Liver (tissue), 9 donors: ENCODE measurements around the gene PRG3. TPM values are rescaled to one million over a fixed set of nuclear protein-coding genes. Genes with fewer than 3 reads are reported as not detected.

Experiments used
- DNase-seq: peaks from one replicate; pipeline ENCODE4 v3.0.0-alpha.2; 2017; ENCODE audit warnings: low spot score
- H3K27ac ChIP-seq, 2 donors: one replicate each; pipeline ENCODE4 v1.7.0; 2013; ENCODE audit warnings: inconsistent platforms in 2 of 2, low read length in 2 of 2, control low read depth in 1 of 2, low read depth in 1 of 2, mild to moderate bottlenecking in 1 of 2
- H3K27me3 ChIP-seq, 4 donors: one replicate each; pipeline versions ENCODE4 v1.6.1 to v1.7.0; 2013; ENCODE audit warnings: low read length in 3 of 4, inconsistent platforms in 1 of 4, mild to moderate bottlenecking in 1 of 4, moderate library complexity in 1 of 4; ENCODE audit not compliant: control insufficient read depth in 4 of 4, insufficient read depth in 4 of 4
- H3K36me3 ChIP-seq, 4 donors: one replicate each; pipeline versions ENCODE4 v1.6.1 to v1.7.0; 2013; ENCODE audit warnings: low read length in 3 of 4, mild to moderate bottlenecking in 3 of 4, low read depth in 1 of 4, moderate library complexity in 1 of 4; ENCODE audit not compliant: control insufficient read depth in 4 of 4, insufficient read depth in 3 of 4
- H3K4me1 ChIP-seq, 4 donors: one replicate each; pipeline versions ENCODE4 v1.6.1 to v1.7.0; 2013; ENCODE audit warnings: low read length in 3 of 4, mild to moderate bottlenecking in 3 of 4, moderate library complexity in 1 of 4; ENCODE audit not compliant: control insufficient read depth in 4 of 4, insufficient read depth in 4 of 4
- H3K4me3 ChIP-seq, 3 donors: one replicate each; pipeline versions ENCODE4 v1.6.1 to v1.7.0; 2013; ENCODE audit warnings: low read length in 3 of 3, control low read depth in 1 of 3, low read depth in 1 of 3, mild to moderate bottlenecking in 1 of 3
- H3K9ac ChIP-seq, 2 donors: one replicate each; pipeline ENCODE4 v1.7.0; 2013; ENCODE audit warnings: low read length in 2 of 2, mild to moderate bottlenecking in 2 of 2, moderate library complexity in 2 of 2, control low read depth in 1 of 2, low read depth in 1 of 2
- H3K9me3 ChIP-seq, 4 donors: one replicate each; pipeline versions ENCODE4 v1.6.1 to v1.7.0; 2013; ENCODE audit warnings: low read length in 3 of 4; ENCODE audit not compliant: control insufficient read depth in 4 of 4
- ATF3 ChIP-seq: IDR thresholded peaks from 2 replicates; pipeline ENCODE4 v1.6.1; 2016; ENCODE audit warnings: antibody characterized with exemption
- CTCF ChIP-seq: fragments of 150-350 bp; IDR thresholded peaks from 2 replicates; pipeline ENCODE4 v1.5.1; 2017; ENCODE audit warnings: improper control_type of control experiment, low read depth, low read length; ENCODE audit not compliant: missing input control
- EGR1 ChIP-seq, 2 donors: IDR thresholded peaks; 2 replicates each; pipeline ENCODE4 v1.6.1; 2016 to 2018; ENCODE audit warnings: antibody characterized with exemption in 2 of 2, low read depth in 2 of 2
- FOXA1 ChIP-seq: IDR thresholded peaks from 2 replicates; pipeline ENCODE4 v1.6.1; 2016; ENCODE audit warnings: antibody characterized with exemption
- GABPA ChIP-seq, 2 donors: IDR thresholded peaks in 1 of 2; conservative IDR thresholded peaks in 1 of 2; 2 replicates each; pipeline ENCODE4 v1.6.1; 2016; ENCODE audit warnings: antibody characterized with exemption in 2 of 2, mild to moderate bottlenecking in 1 of 2, moderate library complexity in 1 of 2
- HNF4A ChIP-seq, 2 donors: conservative IDR thresholded peaks; 2 replicates each; pipeline ENCODE4 v1.6.1; 2016; ENCODE audit warnings: antibody characterized with exemption in 2 of 2, mild to moderate bottlenecking in 2 of 2
- HNF4G ChIP-seq: IDR thresholded peaks from 2 replicates; pipeline ENCODE4 v1.6.1; 2016; ENCODE audit warnings: antibody characterized with exemption
- JUND ChIP-seq, 2 donors: IDR thresholded peaks; 2 replicates each; pipeline ENCODE4 v1.6.1; 2016; ENCODE audit warnings: antibody characterized with exemption in 2 of 2
- NR2F2 ChIP-seq: IDR thresholded peaks from 2 replicates; pipeline ENCODE4 v1.6.1; 2016; ENCODE audit warnings: antibody characterized with exemption
- RAD21 ChIP-seq, 2 donors: IDR thresholded peaks; 2 replicates each; pipeline ENCODE4 v1.6.1; 2016; ENCODE audit warnings: antibody characterized with exemption in 2 of 2, mild to moderate bottlenecking in 2 of 2
- RXRA ChIP-seq, 2 donors: IDR thresholded peaks; 2 replicates each; pipeline ENCODE4 v1.6.1; 2017 to 2018; ENCODE audit warnings: antibody characterized with exemption in 2 of 2, mild to moderate bottlenecking in 1 of 2
- SP1 ChIP-seq: IDR thresholded peaks from 2 replicates; pipeline ENCODE4 v1.6.1; 2018; ENCODE audit warnings: antibody characterized with exemption, mild to moderate bottlenecking
- TAF1 ChIP-seq: conservative IDR thresholded peaks from 2 replicates; pipeline ENCODE4 v1.6.1; 2016; ENCODE audit warnings: antibody characterized with exemption, mild to moderate bottlenecking
- YY1 ChIP-seq: IDR thresholded peaks from 2 replicates; pipeline ENCODE4 v1.6.1; 2016; ENCODE audit warnings: antibody characterized with exemption, mild to moderate bottlenecking
- ZBTB33 ChIP-seq: IDR thresholded peaks from 2 replicates; pipeline ENCODE4 v1.6.1; 2016; ENCODE audit warnings: antibody characterized with exemption
- WGBS: extraction: QIAGEN DNeasy Blood & Tissue Kit; methylation state at CpG from one replicate; pipeline ENCODE4 v1.1.7; 2013; 5-methylcytosine and 5-hydroxymethylcytosine counted together
- polyA plus RNA-seq, 2 donors: library from polyadenylated mRNA; stranded (reverse) in 1 of 2; unstranded in 1 of 2; fragments of 200-250 nt in 1 of 2; fragments of >200 nt in 1 of 2; fragmentation: Nextera tagmentation in 1 of 2; extraction: Ambion mirVana in 1 of 2; gene quantifications; one replicate each; pipeline versions ENCODE4 v1.2.1 to v1.2.3, GENCODE V29; 2013 to 2015
- total RNA-seq, 2 donors: library from RNA; depleted of rRNA; stranded (reverse); fragments of >200 nt; gene quantifications; one replicate each; pipeline ENCODE4 v1.2.3, GENCODE V29; 2014
- TF ChIP-seq, protein P1 (sequence below): IDR thresholded peaks from 2 replicates; pipeline ENCODE4 v1.6.1; 2016; ENCODE audit warnings: antibody characterized with exemption
- TF ChIP-seq, protein P2 (sequence below): IDR thresholded peaks from 2 replicates; pipeline ENCODE4 v1.6.1; 2016; ENCODE audit warnings: antibody characterized with exemption, mild to moderate bottlenecking
- donor health status: healthy.
- donor health status: healthy.
- donor health status: healthy.
- donor health status: healthy.
- donor health status: healthy.

The PRG3 gene
- total and polyA plus RNA-seq, 4 donors = 0.22 to 4.9 TPM; not detected in 2

- Histone ChIP-seq H3K27me3 (no peaks in the 10 kb centered on the region), H3K36me3 (no peaks in the 10 kb centered on the region), H3K9me3 (no peaks in the 10 kb centered on the region)
Measured at GRCh38 chr11:57391111-57391510, 10.2 kb upstream of the PRG3 start.

More at GRCh38 chr11:57391111-57391510, 10.2 kb upstream of the PRG3 start:
- no peak overlapping the region for H3K27ac ChIP-seq
- TF ChIP-seq CTCF (no peak), YY1 (no peak), JUND (IDR thresholded peaks at IDR 0.05) (no peak), RXRA (IDR thresholded peaks at IDR 0.05) (no peak), ZBTB33 (no peak), HNF4G (no peak), NR2F2 (no peak), FOXA1 (no peak), SP1 (no peak), GABPA (IDR thresholded peaks at IDR 0.05 in 1 of 2, conservative IDR thresholded peaks at IDR 0.05 in 1 of 2) (no peak), ATF3 (no peak), TAF1 (no peak), HNF4A (conservative IDR thresholded peaks at IDR 0.05) (no peak), RAD21 (IDR thresholded peaks at IDR 0.05) (no peak), EGR1 (IDR thresholded peaks at IDR 0.05; ENCODE audit: low read depth in 2 of 2) (no peak)
- TF ChIP-seq, protein P1, sequence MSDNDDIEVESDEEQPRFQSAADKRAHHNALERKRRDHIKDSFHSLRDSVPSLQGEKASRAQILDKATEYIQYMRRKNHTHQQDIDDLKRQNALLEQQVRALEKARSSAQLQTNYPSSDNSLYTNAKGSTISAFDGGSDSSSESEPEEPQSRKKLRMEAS = no peak
- TF ChIP-seq, protein P2, sequence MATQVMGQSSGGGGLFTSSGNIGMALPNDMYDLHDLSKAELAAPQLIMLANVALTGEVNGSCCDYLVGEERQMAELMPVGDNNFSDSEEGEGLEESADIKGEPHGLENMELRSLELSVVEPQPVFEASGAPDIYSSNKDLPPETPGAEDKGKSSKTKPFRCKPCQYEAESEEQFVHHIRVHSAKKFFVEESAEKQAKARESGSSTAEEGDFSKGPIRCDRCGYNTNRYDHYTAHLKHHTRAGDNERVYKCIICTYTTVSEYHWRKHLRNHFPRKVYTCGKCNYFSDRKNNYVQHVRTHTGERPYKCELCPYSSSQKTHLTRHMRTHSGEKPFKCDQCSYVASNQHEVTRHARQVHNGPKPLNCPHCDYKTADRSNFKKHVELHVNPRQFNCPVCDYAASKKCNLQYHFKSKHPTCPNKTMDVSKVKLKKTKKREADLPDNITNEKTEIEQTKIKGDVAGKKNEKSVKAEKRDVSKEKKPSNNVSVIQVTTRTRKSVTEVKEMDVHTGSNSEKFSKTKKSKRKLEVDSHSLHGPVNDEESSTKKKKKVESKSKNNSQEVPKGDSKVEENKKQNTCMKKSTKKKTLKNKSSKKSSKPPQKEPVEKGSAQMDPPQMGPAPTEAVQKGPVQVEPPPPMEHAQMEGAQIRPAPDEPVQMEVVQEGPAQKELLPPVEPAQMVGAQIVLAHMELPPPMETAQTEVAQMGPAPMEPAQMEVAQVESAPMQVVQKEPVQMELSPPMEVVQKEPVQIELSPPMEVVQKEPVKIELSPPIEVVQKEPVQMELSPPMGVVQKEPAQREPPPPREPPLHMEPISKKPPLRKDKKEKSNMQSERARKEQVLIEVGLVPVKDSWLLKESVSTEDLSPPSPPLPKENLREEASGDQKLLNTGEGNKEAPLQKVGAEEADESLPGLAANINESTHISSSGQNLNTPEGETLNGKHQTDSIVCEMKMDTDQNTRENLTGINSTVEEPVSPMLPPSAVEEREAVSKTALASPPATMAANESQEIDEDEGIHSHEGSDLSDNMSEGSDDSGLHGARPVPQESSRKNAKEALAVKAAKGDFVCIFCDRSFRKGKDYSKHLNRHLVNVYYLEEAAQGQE = no peak
- no peak overlapping the region for H3K4me3 ChIP-seq
- no peaks in the 10 kb centered on the region for H3K4me1 ChIP-seq
- H3K9ac ChIP-seq = no peak overlapping the region
- 96% methylated on average over 3 of the region's 3 CpGs for WGBS
- no peak for DNase-seq
